ENCODE results near the gene PRKCZ.

The PRKCZ gene

DNA sequence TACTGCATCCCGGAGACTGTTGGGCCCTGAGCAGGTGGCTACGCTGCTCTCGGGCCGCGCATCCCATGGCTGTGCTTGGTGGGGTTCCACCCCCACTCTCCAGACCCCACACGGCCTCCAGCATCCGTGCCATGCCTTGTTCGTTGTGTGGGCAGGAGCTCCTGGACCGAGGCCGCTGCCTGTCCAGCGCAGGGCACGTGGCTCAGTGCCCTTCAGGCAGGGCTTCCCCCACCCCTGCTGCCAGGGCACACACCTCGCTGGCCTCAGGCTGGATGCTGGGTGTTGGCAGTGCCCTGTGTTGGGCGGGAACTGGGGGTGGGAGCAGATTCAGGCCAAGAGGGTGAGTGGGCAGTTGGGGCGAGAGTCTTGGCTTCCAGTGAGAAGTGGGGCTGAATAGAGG lies 9.9 kb downstream of the PRKCZ start:
- Histone ChIP-seq H3K23ac (ENCODE audit: low read length) (no peak overlapping the region), H3K27ac (ENCODE audit: low read depth, low read length) (no peak overlapping the region), H3K18ac (ENCODE audit: low read length) (no peak overlapping the region), H2BK120ac (ENCODE audit: low read depth, low read length) (no peak overlapping the region), H3K9ac (ENCODE audit: low read length) (no peak overlapping the region), H3K4me1 (ENCODE audit: control insufficient read depth, low read depth, low read length) (no peaks in the 10 kb centered on the region), H3K56ac (ENCODE audit: low read length) (no peak overlapping the region), H3K79me1 (ENCODE audit: low read length) (no peaks in the 10 kb centered on the region), H2AK5ac (ENCODE audit: low read length) (no peak overlapping the region), H3K4ac (ENCODE audit: low read depth, low read length) (no peak overlapping the region), H3K27me3 (ENCODE audit: insufficient read depth, low read length, poor library complexity) (no peaks in the 10 kb centered on the region), H3K36me3 (ENCODE audit: control insufficient read depth, insufficient read depth, low read length) (no peaks in the 10 kb centered on the region), H3K4me2 (ENCODE audit: low read length) (no peak overlapping the region), H2BK15ac (replicated peaks; ENCODE audit: low read depth) (no peak overlapping the region), H3K4me3 (ENCODE audit: low read length) (no peak overlapping the region), H3K79me2 (ENCODE audit: control insufficient read depth, insufficient read depth, low read length) (no peaks in the 10 kb centered on the region), H4K5ac (ENCODE audit: low read length) (no peak overlapping the region), H2BK5ac (ENCODE audit: low read length) (no peak overlapping the region), H4K8ac (ENCODE audit: low read depth, low read length) (no peak overlapping the region)
- no peak for DNase-seq
- WGBS (ENCODE audit: extremely low coverage, insufficient coverage, low lambda C conversion rate): no CpG with 5 or more reads among the region's 15 CpGs

DNA sequence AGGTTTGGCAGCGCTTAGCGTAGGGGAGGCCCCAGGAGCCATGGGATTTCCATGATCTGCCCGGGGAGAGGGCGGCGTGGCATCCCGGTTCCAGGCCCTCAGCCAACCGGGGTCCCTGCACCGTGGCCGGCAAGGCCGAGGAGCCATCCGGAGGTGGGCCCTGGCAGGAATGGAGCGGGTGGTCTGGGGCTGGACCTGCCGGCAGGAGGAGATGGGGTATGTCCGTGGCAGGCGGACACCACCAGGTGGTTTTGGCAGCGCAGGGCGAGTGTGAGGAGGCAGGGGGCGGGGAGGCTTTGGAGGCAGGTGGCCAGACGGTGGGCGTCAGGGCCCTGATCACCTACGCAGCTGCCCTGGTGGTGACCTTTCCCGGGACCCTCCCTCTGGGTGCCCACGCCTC lies 10.3 kb downstream of the PRKCZ start:
- H3K27ac ChIP-seq (ENCODE audit: low read depth, low read length): no peak overlapping the region

DNA sequence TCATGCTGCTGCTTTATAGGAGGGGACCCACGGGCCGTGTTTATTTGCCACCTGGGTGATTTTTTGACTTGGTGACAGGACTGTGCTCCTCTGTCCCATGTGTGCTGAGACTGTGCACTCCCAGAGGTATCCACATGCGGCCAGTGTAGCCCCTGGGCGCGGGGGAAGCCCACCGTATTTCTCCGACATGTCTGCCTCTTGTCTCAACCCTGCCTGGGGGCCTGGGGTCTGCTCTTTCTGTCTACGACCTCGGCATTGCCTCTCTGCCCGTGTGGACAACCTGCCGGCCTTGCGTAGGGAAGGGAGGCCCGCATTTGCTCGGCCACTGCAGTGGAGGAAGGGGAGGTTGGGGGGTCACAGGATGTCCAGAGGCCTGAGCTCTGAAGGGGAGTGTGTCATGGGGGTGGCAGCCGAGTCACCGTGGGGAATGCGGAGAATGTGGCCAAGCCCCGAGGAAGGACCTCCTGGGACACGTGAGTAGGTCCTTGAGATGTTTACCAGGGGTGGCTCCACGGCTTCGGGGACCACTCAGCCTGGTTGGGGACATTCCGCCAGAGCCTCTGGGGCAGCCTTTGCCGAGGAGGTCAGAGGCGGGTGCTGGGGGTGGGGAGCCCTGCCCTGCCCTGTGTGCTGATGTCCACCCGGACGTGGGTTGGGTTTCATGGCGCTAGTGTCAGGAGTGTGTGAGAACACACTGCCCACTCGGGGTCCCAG lies 11.0 kb downstream of the PRKCZ start:
- no peaks in the 10 kb centered on the region for H3K4me1 ChIP-seq (ENCODE audit: control insufficient read depth, low read depth, low read length)
- no peak overlapping the region for H2BK5ac ChIP-seq (ENCODE audit: low read length)

More for the DNA sequence above, 10.3 kb downstream of the PRKCZ start:
- no peak overlapping the region for H3K18ac ChIP-seq (ENCODE audit: low read length)
- no peak overlapping the region for H2BK120ac ChIP-seq (ENCODE audit: low read depth, low read length)
- no peak overlapping the region for H3K23ac ChIP-seq (ENCODE audit: low read length)
- H3K4me1 ChIP-seq (ENCODE audit: control insufficient read depth, low read depth, low read length): no peaks in the 10 kb centered on the region
- no peak overlapping the region for H2AK5ac ChIP-seq (ENCODE audit: low read length)
- no peaks in the 10 kb centered on the region for H3K79me2 ChIP-seq (ENCODE audit: control insufficient read depth, insufficient read depth, low read length)
- H3K56ac ChIP-seq (ENCODE audit: low read length): no peak overlapping the region
- H2BK5ac ChIP-seq (ENCODE audit: low read length): no peak overlapping the region
- H3K9ac ChIP-seq (ENCODE audit: low read length): no peak overlapping the region
- no peak overlapping the region for H3K4me3 ChIP-seq (ENCODE audit: low read length)
- H4K8ac ChIP-seq (ENCODE audit: low read depth, low read length): no peak overlapping the region
- no peaks in the 10 kb centered on the region for H3K27me3 ChIP-seq (ENCODE audit: insufficient read depth, low read length, poor library complexity)
- no peaks in the 10 kb centered on the region for H3K36me3 ChIP-seq (ENCODE audit: control insufficient read depth, insufficient read depth, low read length)
- no peak overlapping the region for H4K5ac ChIP-seq (ENCODE audit: low read length)
- WGBS (ENCODE audit: extremely low coverage, insufficient coverage, low lambda C conversion rate): no CpG with 5 or more reads among the region's 23 CpGs
- H2BK15ac ChIP-seq (replicated peaks; ENCODE audit: low read depth): no peak overlapping the region
- DNase-seq: no peak
- H3K4ac ChIP-seq (ENCODE audit: low read depth, low read length): no peak overlapping the region
- no peak overlapping the region for H3K4me2 ChIP-seq (ENCODE audit: low read length)
- H3K79me1 ChIP-seq (ENCODE audit: low read length): no peaks in the 10 kb centered on the region

DNA sequence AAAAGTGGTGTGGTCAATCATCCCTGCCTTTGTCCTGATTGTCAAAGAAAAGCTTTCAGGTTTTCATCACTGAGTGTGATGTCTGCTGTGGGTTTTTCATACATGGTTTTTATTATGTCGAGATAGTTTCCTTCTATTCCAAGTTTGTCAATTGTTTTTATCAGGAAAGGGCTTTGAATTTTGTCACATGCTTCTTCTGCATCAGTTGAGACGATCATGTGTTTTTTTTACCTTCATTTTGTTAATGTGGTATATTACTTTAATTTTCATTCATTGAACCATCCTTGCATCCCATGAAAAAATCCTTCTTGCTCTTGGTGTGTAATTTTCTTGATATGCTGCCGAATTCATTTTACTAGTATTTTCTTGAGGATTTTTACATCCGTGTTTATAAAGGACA lies 15.5 kb downstream of the PRKCZ start:
- Histone ChIP-seq H4K5ac (ENCODE audit: low read length) (no peak overlapping the region), H3K4me1 (ENCODE audit: control insufficient read depth, low read depth, low read length) (no peaks in the 10 kb centered on the region), H2BK5ac (ENCODE audit: low read length) (no peak overlapping the region), H2BK120ac (ENCODE audit: low read depth, low read length) (no peak overlapping the region), H3K18ac (ENCODE audit: low read length) (no peak overlapping the region), H4K8ac (ENCODE audit: low read depth, low read length) (no peak overlapping the region), H2BK15ac (replicated peaks; ENCODE audit: low read depth) (no peak overlapping the region), H3K4me2 (ENCODE audit: low read length) (no peak overlapping the region), H3K79me1 (ENCODE audit: low read length) (peaks cover 1% of the 10 kb centered on the region), H3K79me2 (ENCODE audit: control insufficient read depth, insufficient read depth, low read length) (no peaks in the 10 kb centered on the region), H3K27me3 (ENCODE audit: insufficient read depth, low read length, poor library complexity) (no peaks in the 10 kb centered on the region), H3K9ac (ENCODE audit: low read length) (no peak overlapping the region), H2AK5ac (ENCODE audit: low read length) (no peak overlapping the region), H3K23ac (ENCODE audit: low read length) (no peak overlapping the region), H3K36me3 (ENCODE audit: control insufficient read depth, insufficient read depth, low read length) (no peaks in the 10 kb centered on the region), H3K56ac (ENCODE audit: low read length) (no peak overlapping the region), H3K27ac (ENCODE audit: low read depth, low read length) (no peak overlapping the region), H3K4ac (ENCODE audit: low read depth, low read length) (no peak overlapping the region), H3K4me3 (ENCODE audit: low read length) (no peak overlapping the region)
- WGBS (ENCODE audit: extremely low coverage, insufficient coverage, low lambda C conversion rate): no CpG with 5 or more reads among the region's 4 CpGs
- DNase-seq: no peak

More for the DNA sequence above, 11.0 kb downstream of the PRKCZ start:
- Histone ChIP-seq H2AK5ac (ENCODE audit: low read length) (no peak overlapping the region), H3K18ac (ENCODE audit: low read length) (no peak overlapping the region), H4K8ac (ENCODE audit: low read depth, low read length) (no peak overlapping the region), H3K4me2 (ENCODE audit: low read length) (no peak overlapping the region), H3K4me3 (ENCODE audit: low read length) (no peak overlapping the region), H3K9ac (ENCODE audit: low read length) (no peak overlapping the region), H3K23ac (ENCODE audit: low read length) (no peak overlapping the region), H3K4ac (ENCODE audit: low read depth, low read length) (no peak overlapping the region), H2BK15ac (replicated peaks; ENCODE audit: low read depth) (no peak overlapping the region), H3K56ac (ENCODE audit: low read length) (no peak overlapping the region), H4K5ac (ENCODE audit: low read length) (no peak overlapping the region), H3K79me1 (ENCODE audit: low read length) (no peaks in the 10 kb centered on the region), H3K36me3 (ENCODE audit: control insufficient read depth, insufficient read depth, low read length) (no peaks in the 10 kb centered on the region), H3K27ac (ENCODE audit: low read depth, low read length) (no peak overlapping the region), H3K79me2 (ENCODE audit: control insufficient read depth, insufficient read depth, low read length) (no peaks in the 10 kb centered on the region), H3K27me3 (ENCODE audit: insufficient read depth, low read length, poor library complexity) (no peaks in the 10 kb centered on the region), H2BK120ac (ENCODE audit: low read depth, low read length) (no peak overlapping the region)
- WGBS (ENCODE audit: extremely low coverage, insufficient coverage, low lambda C conversion rate): no CpG with 5 or more reads among the region's 28 CpGs
- peak; percentile 55 for DNase-seq

DNA sequence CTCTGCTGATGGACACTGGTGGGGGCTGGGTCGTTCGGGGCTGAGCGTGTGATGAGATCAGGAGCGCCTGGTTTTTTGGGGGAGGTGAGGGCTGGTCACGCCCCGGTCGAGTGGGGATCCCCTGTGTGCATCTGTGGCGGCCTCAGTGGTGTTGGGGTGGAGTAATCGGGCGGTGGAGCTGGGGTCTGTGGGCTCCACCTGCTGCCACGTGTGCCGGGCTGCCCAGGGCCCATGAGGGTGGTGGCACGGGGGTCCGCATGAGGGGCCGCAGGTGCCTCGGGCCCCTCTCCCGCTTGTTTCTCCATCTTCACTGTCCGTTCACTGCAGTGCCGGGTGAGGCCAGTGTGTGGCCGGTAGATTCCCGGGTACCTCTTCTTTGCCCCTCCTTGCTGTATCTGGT lies 17.2 kb downstream of the PRKCZ start:
- H3K79me2 ChIP-seq (ENCODE audit: control insufficient read depth, insufficient read depth, low read length): no peaks in the 10 kb centered on the region
- no peak overlapping the region for H3K18ac ChIP-seq (ENCODE audit: low read length)
- H3K4ac ChIP-seq (ENCODE audit: low read depth, low read length): no peak overlapping the region
- H3K4me1 ChIP-seq (ENCODE audit: control insufficient read depth, low read depth, low read length): no peaks in the 10 kb centered on the region
- no peak overlapping the region for H4K5ac ChIP-seq (ENCODE audit: low read length)
- H3K23ac ChIP-seq (ENCODE audit: low read length): no peak overlapping the region
- H2BK5ac ChIP-seq (ENCODE audit: low read length): no peak overlapping the region
- H3K4me2 ChIP-seq (ENCODE audit: low read length): no peak overlapping the region
- DNase-seq: no peak
- no peak overlapping the region for H3K56ac ChIP-seq (ENCODE audit: low read length)
- no peak overlapping the region for H2BK15ac ChIP-seq (replicated peaks; ENCODE audit: low read depth)
- H3K79me1 ChIP-seq (ENCODE audit: low read length): peaks cover 1% of the 10 kb centered on the region
- WGBS (ENCODE audit: extremely low coverage, insufficient coverage, low lambda C conversion rate): no CpG with 5 or more reads among the region's 21 CpGs
- no peak overlapping the region for H4K8ac ChIP-seq (ENCODE audit: low read depth, low read length)
- no peaks in the 10 kb centered on the region for H3K36me3 ChIP-seq (ENCODE audit: control insufficient read depth, insufficient read depth, low read length)
- no peak overlapping the region for H2AK5ac ChIP-seq (ENCODE audit: low read length)
- H3K9ac ChIP-seq (ENCODE audit: low read length): no peak overlapping the region
- H3K4me3 ChIP-seq (ENCODE audit: low read length): no peak overlapping the region
- H3K27ac ChIP-seq (ENCODE audit: low read depth, low read length): no peak overlapping the region
- H2BK120ac ChIP-seq (ENCODE audit: low read depth, low read length): no peak overlapping the region
- no peaks in the 10 kb centered on the region for H3K27me3 ChIP-seq (ENCODE audit: insufficient read depth, low read length, poor library complexity)

DNA sequence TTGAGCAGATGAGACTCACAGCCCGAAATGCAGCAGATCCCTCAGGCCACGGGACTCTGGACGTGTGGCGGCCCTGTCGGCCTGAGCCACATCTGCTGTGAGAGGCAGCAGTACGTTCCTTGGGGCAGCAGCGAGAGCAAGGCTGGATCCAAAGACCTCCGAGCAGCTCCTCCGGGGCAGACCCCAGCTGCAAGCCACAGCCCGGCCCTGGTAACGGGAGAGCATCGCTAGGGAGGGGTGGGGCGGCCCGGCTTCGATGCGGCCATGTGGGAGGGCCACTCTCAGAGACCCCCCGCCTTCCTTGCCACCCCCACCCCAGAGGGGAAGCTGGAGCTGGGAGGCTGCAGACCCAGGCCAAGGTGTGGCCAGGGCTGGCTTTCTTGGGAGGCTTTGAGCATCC lies 17.8 kb downstream of the PRKCZ start:
- Histone ChIP-seq H2AK5ac (ENCODE audit: low read length) (no peak overlapping the region), H2BK120ac (ENCODE audit: low read depth, low read length) (no peak overlapping the region), H3K4me3 (ENCODE audit: low read length) (no peak overlapping the region), H3K56ac (ENCODE audit: low read length) (no peak overlapping the region), H2BK5ac (ENCODE audit: low read length) (no peak overlapping the region), H3K36me3 (ENCODE audit: control insufficient read depth, insufficient read depth, low read length) (no peaks in the 10 kb centered on the region), H3K79me1 (ENCODE audit: low read length) (peaks cover 1% of the 10 kb centered on the region), H2BK15ac (replicated peaks; ENCODE audit: low read depth) (no peak overlapping the region), H3K4me2 (ENCODE audit: low read length) (no peak overlapping the region), H3K4ac (ENCODE audit: low read depth, low read length) (no peak overlapping the region), H3K4me1 (ENCODE audit: control insufficient read depth, low read depth, low read length) (no peaks in the 10 kb centered on the region), H3K23ac (ENCODE audit: low read length) (no peak overlapping the region), H3K27me3 (ENCODE audit: insufficient read depth, low read length, poor library complexity) (no peaks in the 10 kb centered on the region), H4K5ac (ENCODE audit: low read length) (no peak overlapping the region), H3K18ac (ENCODE audit: low read length) (no peak overlapping the region), H3K27ac (ENCODE audit: low read depth, low read length) (no peak overlapping the region), H4K8ac (ENCODE audit: low read depth, low read length) (no peak overlapping the region), H3K79me2 (ENCODE audit: control insufficient read depth, insufficient read depth, low read length) (no peaks in the 10 kb centered on the region), H3K9ac (ENCODE audit: low read length) (no peak overlapping the region)
- no peak for DNase-seq
- no CpG with 5 or more reads among the region's 17 CpGs for WGBS (ENCODE audit: extremely low coverage, insufficient coverage, low lambda C conversion rate)
